HK-2 (cell line): ENCODE measurements around the gene CFAP54.
"Not testable (repeated sequence)": the region's sequence is repeated elsewhere in the genome, so short reads cannot be mapped to it uniquely, and the experiment has no call there.

Experiments
- DNase-seq: peaks from one replicate; pipeline ENCODE4 v3.0.0-alpha.2; 2018; ENCODE audit not compliant: unreplicated experiment

CFAP54 gene

DNA sequence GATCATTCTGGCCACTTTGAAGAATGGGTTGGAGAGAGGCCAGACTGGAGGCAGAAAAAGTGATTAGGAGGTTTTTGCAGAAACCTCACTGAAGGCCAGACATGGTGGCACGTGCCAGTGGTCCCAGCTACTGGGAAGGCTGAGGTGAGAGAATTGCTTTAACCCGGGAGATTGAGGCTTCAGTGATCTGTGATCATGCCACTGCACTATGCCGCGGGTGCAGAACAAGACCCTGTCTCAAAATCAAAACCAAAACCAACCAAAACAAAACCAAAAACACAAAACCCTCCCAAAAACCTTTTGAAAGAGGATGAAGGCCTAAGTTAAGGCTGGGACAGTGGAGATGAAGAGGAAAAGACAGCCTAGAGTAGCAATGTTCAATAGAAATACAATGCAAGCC, 15.2 kb upstream of the CFAP54 start:
- DNase-seq, result no peak

- DNase-seq, result no peak
Measured at GRCh38 chr12:96478011-96478410, 11.4 kb upstream of the CFAP54 start.

- DNase-seq, result no peak
Measured at GRCh38 chr12:96482086-96482485, 7.3 kb upstream of the CFAP54 start.

- DNase-seq, result no peak
Measured at GRCh38 chr12:96483116-96483515, 6.3 kb upstream of the CFAP54 start.

GRCh38 chr12:96486751-96487613, 2.4 kb upstream of the CFAP54 start:
- DNase-seq, result no peak

DNA sequence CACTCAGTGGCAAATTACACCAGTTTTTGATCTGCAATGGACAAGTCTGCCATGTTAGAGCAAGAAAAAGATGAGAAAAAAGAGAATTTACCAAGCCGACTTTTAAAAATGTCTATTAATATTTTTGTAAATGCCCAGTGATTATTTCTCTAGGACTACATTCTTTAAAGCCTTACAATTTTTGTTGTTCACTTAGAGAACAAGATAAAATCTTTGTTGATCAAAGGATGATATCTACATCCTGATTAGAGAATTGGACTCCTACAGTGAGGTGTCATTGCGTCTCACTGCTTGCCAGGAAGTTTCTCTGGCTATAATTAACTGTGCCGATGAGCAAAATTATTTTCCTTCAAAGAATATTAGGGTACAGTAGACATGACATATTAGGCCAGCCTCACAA, 1.7 kb upstream of the CFAP54 start:
- DNase-seq, result no peak

GRCh38 chr12:96493106-96493505, 3.7 kb downstream of the CFAP54 start:
- no peak for DNase-seq

DNA sequence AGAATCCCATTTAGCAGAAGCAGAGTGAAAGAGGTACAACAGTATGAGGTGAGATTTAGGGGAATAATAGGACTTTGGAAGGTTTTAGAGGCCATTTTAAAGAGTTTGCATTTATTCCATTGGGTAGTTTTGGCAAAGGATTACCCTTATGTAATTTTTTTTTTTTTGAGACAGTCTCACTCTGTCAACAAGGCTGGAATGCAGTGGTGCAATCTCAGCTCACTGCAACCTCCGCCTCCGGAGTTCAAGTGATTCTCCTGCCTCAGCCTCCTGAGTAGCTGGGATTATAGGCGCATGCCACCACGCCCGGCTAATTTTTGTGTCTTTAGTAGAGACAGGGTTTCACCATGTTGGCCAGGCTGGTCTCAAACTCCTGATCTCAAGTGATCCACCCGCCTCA, 4.8 kb downstream of the CFAP54 start:
- DNase-seq, result not testable (repeated sequence)

- no peak for DNase-seq
Measured at GRCh38 chr12:96495155-96495554, 5.8 kb downstream of the CFAP54 start.

DNA sequence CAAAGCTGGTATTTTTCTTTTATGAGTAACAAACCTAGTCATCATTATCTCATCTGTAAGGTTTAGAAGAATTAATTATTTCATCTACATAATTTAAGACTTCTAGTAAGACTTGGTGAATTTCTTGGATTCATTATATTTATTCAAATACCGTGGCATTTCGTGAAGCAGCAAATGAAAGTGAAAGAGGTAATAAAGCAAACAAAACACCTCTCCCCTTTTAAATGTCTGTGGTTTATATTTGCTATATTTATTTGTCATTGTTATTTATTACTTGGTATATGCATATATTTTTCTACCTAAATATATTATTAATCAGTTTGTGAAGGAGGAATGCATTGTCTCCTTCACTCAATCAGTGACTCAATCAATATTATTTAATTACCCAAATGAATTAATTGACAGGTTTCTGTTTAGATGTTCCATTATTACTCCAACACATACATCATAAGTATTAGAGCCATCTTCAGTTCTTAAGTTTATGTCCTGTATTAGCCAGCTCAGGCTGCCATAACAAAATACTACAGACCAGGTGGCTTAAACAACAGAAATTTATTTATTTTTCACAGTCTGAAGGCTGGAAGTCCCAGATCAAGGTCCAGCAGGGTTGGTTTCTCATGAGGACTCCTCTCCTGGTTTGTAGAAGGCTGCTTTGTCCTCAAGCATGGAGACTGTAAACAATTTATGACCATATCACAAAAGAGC, 6.6 kb downstream of the CFAP54 start:
- DNase-seq, result no peak

DNA sequence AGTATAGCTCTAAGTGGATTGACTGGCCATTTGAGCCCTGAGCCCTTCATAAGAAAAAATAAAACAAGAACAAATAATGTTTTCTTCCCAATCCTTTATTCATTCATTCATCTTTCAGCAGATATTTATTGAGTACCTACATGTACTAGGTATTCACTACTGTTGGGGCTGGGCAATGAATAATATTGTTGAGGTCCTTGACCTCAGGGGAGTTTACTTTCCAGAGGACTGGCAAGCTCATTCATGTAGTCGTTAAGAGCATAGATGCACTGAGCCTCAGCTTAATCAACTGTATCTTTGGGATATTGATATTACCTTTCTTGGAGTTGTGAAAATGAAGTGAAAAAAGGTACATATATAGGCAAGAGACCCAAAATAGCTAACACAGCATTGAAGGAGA, 7.6 kb downstream of the CFAP54 start:
- DNase-seq, result no peak

- no peak for DNase-seq
Measured at GRCh38 chr12:96497855-96498254, 8.5 kb downstream of the CFAP54 start.

DNA sequence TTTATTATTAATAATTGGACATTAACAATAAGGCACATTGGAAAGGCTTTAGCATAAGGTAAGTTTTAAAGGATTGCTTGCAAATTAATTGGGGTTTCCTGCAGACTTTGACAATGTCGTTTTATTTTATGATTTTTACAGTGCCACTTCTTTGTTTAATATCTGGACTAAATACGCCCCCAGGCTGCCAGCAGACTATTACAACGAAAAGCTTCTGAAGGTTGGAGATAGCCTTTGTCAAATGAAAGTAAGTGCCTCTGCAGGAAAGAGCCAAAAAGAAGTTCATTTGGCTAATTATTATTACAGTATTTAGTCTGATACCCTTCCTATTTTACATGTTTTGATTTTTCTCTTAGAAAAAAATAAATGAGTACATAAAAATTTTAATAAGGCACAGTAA, 11.3 kb downstream of the CFAP54 start:
- no peak for DNase-seq

- DNase-seq, result peak; percentile 61
Measured at GRCh38 chr12:96501133-96501761, 11.9 kb downstream of the CFAP54 start.

GRCh38 chr12:96501908-96502307, 12.5 kb downstream of the CFAP54 start:
- DNase-seq, result no peak

- DNase-seq, result no peak
Measured at GRCh38 chr12:96502477-96502876, 13.1 kb downstream of the CFAP54 start.

- DNase-seq, result no peak
Measured at GRCh38 chr12:96502949-96503532, 13.7 kb downstream of the CFAP54 start.

DNA sequence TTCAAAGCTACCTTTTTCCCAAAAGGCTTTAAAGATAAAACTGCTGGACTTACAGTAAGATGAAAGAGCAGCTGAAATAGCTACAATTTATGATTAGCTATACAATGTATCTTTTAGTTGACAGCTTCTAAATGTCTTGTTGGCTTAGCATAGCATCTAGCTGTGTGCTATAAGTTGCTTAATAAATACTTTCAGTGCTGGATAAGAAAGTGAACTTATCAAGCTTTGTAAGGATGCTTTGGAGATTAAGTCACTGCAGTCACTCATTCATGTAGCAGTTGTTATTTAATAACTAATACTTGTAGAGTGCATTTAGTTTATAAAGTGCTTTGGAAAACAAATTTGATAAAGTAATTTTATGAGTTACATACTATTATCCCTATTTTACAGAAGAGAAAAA, 14.6 kb downstream of the CFAP54 start:
- DNase-seq, result no peak

- DNase-seq, result no peak
Measured at GRCh38 chr12:96506776-96507175, 17.4 kb downstream of the CFAP54 start.

DNA sequence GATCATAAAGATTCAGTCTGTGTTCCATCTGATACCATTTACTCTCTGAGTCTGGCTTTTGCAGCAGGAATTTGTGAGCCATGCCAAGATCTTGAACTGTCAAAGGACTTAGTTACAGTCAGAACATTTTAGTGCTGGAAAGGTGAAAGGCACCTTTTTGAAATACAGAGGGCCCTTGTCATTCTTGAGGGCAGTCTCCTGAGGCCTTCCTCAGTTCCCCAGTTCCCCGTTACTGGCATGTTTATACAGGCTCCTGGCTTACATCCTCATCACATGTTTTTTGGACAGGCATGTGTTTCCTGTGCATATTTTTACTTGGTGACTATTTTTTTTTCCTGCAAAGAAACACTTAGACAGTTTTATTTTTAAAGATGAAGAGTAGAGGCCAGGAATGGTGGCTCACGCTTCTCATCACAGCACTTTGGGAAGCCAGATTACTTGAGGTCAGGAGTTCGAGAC, 21.0 kb downstream of the CFAP54 start:
- no peak for DNase-seq

DNA sequence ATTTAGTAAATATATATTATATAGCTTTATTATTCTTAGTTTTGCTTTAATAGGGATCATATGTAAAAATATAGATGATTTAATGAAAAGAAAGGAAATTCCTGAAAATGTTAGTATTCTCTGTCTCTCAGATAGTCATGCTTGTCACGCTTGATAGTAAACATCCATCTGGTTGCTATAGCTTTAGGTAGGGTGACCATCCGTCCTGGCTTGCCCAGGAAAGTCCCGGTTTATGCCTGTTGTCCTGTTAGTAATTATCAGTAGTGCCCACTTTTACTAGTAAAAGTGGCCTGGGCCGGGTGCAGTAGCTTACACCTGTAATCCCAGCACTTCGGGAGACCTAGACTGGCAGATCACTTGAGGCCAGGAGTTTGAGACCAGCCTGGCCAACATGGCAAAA, 23.8 kb downstream of the CFAP54 start:
- no peak for DNase-seq

GRCh38 chr12:96513681-96514080, 24.3 kb downstream of the CFAP54 start:
- no peak for DNase-seq
